Chondrocyte (in vitro differentiated cells): ENCODE measurements around the gene SAV1. TPM values are rescaled to one million over a fixed set of nuclear protein-coding genes. Genes with fewer than 3 reads are reported as not detected.
A peak's percentile ranks its signal among the peaks of the same experiment; 100 is the strongest.

ENCODE experiments used
- DNase-seq: peaks from one replicate; pipeline ENCODE4 v3.0.0; 2021; ENCODE audit warnings: mixed read lengths, low spot score
- H3K27ac Mint-ChIP-seq: one replicate; pipeline ENCODE4 v1.8.0; 2021; ENCODE audit warnings: mild to moderate bottlenecking, moderate library complexity, mixed read lengths; ENCODE audit not compliant: unreplicated experiment
- H3K27me3 Mint-ChIP-seq: 2 replicates; pipeline ENCODE4 v1.8.0; 2021; ENCODE audit warnings: low read depth, mixed read lengths
- H3K36me3 Mint-ChIP-seq: 2 replicates; pipeline ENCODE4 v1.8.0; 2021; ENCODE audit warnings: low read depth, mixed read lengths
- H3K4me1 Mint-ChIP-seq: 2 replicates; pipeline ENCODE4 v1.8.0; 2021; ENCODE audit warnings: low read depth, mild to moderate bottlenecking, mixed read lengths
- H3K4me3 Mint-ChIP-seq: one replicate; pipeline ENCODE4 v1.8.0; 2021; ENCODE audit warnings: mild to moderate bottlenecking, moderate library complexity, mixed read lengths; ENCODE audit not compliant: unreplicated experiment
- H3K9me3 Mint-ChIP-seq: 2 replicates; pipeline ENCODE4 v1.8.0; 2021; ENCODE audit warnings: low read depth, mixed read lengths
- total RNA-seq: library from RNA; stranded (reverse); gene quantifications from 3 replicates; pipeline ENCODE4 v1.2.1, GENCODE V29; 2021
- TF ChIP-seq, protein P1 (sequence below): fragments of 200-600 bp; sonication (generic); IDR thresholded peaks from 2 replicates; pipeline ENCODE4 v1.5.0; 2021; ENCODE audit warnings: antibody characterized with exemption, mild to moderate bottlenecking, moderate library complexity

SAV1 gene
- total RNA-seq, 1 donor from 2014 or later, result 25.1 TPM

- Mint-ChIP-seq H3K9me3 (no peaks in the 10 kb centered on the region), H3K4me3 (no peak overlapping the region), H3K27ac (no peak overlapping the region), H3K36me3 (peaks cover 9% of the 10 kb centered on the region), H3K27me3 (no peaks in the 10 kb centered on the region), H3K4me1 (peaks cover 10% of the 10 kb centered on the region)
- DNase-seq, result no peak
- TF ChIP-seq, protein P1, sequence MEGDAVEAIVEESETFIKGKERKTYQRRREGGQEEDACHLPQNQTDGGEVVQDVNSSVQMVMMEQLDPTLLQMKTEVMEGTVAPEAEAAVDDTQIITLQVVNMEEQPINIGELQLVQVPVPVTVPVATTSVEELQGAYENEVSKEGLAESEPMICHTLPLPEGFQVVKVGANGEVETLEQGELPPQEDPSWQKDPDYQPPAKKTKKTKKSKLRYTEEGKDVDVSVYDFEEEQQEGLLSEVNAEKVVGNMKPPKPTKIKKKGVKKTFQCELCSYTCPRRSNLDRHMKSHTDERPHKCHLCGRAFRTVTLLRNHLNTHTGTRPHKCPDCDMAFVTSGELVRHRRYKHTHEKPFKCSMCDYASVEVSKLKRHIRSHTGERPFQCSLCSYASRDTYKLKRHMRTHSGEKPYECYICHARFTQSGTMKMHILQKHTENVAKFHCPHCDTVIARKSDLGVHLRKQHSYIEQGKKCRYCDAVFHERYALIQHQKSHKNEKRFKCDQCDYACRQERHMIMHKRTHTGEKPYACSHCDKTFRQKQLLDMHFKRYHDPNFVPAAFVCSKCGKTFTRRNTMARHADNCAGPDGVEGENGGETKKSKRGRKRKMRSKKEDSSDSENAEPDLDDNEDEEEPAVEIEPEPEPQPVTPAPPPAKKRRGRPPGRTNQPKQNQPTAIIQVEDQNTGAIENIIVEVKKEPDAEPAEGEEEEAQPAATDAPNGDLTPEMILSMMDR, result no peak
Measured at GRCh38 chr14:50607761-50608160, 60.3 kb downstream of the SAV1 start.

GRCh38 chr14:50607181-50607580, 60.9 kb downstream of the SAV1 start:
- TF ChIP-seq, protein P1, result no peak
- no peak for DNase-seq
- Mint-ChIP-seq H3K9me3 (no peaks in the 10 kb centered on the region), H3K36me3 (peaks cover 9% of the 10 kb centered on the region), H3K27ac (no peak overlapping the region), H3K27me3 (no peaks in the 10 kb centered on the region), H3K4me3 (no peak overlapping the region), H3K4me1 (peaks cover 10% of the 10 kb centered on the region)

DNA sequence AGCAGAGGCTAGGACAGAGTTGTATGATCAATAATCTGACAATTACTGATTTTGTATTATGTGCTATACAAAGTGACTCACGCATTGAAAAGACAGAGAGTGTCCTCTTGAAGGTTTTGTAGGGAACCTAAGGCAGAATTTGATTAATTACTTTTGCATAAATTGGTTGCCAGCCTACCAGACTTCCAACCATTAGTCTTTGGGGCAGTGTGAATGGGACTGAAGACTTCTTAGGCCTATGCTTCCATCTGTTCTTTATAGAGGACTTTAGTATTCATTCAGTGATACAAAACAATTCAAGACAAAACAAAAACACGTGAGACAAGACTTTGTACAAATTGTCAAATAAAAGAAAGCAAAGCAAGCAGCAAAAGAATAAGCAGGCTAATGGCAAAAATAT, 61.6 kb downstream of the SAV1 start:
- Mint-ChIP-seq H3K4me3 (no peak overlapping the region), H3K9me3 (no peaks in the 10 kb centered on the region), H3K27me3 (no peaks in the 10 kb centered on the region), H3K27ac (no peak overlapping the region), H3K4me1 (peaks cover 10% of the 10 kb centered on the region), H3K36me3 (peaks cover 9% of the 10 kb centered on the region)
- TF ChIP-seq, protein P1, result no peak
- DNase-seq, result no peak

GRCh38 chr14:50605766-50606165, 62.3 kb downstream of the SAV1 start:
- H3K27ac Mint-ChIP-seq, result peak overlapping the region; percentile 15
- no peaks in the 10 kb centered on the region for H3K9me3 Mint-ChIP-seq
- peaks cover 10% of the 10 kb centered on the region for H3K4me1 Mint-ChIP-seq
- DNase-seq, result no peak
- H3K36me3 Mint-ChIP-seq, result peaks cover 7% of the 10 kb centered on the region
- TF ChIP-seq, protein P1, result no peak
- H3K27me3 Mint-ChIP-seq, result no peaks in the 10 kb centered on the region
- H3K4me3 Mint-ChIP-seq, result no peak overlapping the region

DNA sequence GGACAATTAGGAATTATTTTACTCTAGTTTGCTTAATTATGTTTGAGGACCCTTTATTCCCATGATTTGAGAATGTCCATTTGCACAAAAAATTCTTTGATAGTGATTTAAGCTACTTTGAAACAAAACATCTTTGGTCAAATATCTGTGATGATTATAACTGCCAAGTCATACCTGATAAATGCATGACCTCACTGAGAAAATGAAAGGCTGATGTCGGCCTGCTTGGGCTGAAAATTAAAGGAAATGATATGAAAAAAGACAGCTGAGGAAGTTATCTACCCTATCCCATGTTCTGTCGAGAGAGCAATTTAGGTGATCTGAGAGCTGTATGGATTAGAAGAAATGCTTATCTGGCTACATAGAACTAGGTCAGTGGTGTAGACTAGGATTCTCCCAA, 64.5 kb downstream of the SAV1 start:
- H3K4me1 Mint-ChIP-seq, result peaks cover 15% of the 10 kb centered on the region
- DNase-seq, result no peak
- no peak overlapping the region for H3K4me3 Mint-ChIP-seq
- H3K9me3 Mint-ChIP-seq, result no peaks in the 10 kb centered on the region
- no peaks in the 10 kb centered on the region for H3K27me3 Mint-ChIP-seq
- no peak overlapping the region for H3K27ac Mint-ChIP-seq
- H3K36me3 Mint-ChIP-seq, result peaks cover 1% of the 10 kb centered on the region
- TF ChIP-seq, protein P1, result no peak
